Measurements from ENCODE around the gene PI4K2A.
"Not testable (repeated sequence)": the region's sequence is repeated elsewhere in the genome, so short reads cannot be mapped to it uniquely, and the experiment has no call there.

PI4K2A gene

DNA sequence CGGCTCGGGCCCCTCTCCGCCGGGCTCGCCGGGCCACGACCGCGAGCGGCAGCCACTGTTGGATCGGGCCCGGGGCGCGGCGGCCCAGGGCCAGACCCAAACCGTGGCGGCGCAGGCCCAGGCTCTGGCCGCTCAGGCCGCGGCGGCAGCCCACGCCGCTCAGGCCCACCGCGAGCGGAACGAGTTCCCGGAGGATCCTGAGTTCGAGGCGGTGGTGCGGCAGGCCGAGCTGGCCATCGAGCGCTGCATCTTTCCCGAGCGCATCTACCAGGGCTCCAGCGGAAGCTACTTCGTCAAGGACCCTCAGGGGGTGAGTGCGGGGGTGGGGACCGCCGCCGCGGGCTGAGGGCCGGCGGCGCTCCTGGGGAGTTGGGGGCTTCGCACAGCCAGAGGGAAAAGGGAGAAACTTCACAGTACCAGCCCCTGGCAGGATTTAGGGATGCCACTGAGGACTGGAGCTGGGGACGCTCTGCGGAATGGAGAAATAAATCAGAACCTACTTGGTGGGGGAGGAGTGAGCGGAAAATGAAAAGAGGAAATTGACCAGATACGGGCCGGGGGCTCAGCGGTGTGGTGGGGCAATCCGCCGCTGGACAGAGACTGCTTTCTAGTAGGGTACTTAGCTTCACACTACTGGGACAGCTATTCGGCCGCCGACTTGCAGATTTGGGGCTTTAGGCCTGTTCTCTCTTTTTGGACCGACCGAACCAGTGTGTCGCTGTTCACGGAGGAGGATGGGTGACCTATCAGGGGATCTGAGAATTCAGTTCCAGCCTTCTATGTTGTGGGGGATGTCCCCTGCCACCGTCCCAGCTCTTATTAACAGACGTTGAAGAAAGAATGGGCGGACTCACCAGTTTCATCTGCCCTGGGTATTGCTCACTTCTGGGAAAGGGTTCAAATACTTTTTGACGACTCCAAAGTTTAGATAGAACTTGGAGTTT, 669 bp downstream of the PI4K2A start:
- no peak for DNase-seq (ENCODE audit: low read depth)
- H3K4me3 ChIP-seq (ENCODE audit: control insufficient read depth, low read depth, low read length), result peak overlapping the region; percentile 66
- TF ChIP-seq, protein P1, sequence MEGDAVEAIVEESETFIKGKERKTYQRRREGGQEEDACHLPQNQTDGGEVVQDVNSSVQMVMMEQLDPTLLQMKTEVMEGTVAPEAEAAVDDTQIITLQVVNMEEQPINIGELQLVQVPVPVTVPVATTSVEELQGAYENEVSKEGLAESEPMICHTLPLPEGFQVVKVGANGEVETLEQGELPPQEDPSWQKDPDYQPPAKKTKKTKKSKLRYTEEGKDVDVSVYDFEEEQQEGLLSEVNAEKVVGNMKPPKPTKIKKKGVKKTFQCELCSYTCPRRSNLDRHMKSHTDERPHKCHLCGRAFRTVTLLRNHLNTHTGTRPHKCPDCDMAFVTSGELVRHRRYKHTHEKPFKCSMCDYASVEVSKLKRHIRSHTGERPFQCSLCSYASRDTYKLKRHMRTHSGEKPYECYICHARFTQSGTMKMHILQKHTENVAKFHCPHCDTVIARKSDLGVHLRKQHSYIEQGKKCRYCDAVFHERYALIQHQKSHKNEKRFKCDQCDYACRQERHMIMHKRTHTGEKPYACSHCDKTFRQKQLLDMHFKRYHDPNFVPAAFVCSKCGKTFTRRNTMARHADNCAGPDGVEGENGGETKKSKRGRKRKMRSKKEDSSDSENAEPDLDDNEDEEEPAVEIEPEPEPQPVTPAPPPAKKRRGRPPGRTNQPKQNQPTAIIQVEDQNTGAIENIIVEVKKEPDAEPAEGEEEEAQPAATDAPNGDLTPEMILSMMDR (IDR thresholded peaks at IDR 0.05; ENCODE audit: control insufficient read depth, insufficient read depth, low read depth, low read length, missing control alignments), result no peak

DNA sequence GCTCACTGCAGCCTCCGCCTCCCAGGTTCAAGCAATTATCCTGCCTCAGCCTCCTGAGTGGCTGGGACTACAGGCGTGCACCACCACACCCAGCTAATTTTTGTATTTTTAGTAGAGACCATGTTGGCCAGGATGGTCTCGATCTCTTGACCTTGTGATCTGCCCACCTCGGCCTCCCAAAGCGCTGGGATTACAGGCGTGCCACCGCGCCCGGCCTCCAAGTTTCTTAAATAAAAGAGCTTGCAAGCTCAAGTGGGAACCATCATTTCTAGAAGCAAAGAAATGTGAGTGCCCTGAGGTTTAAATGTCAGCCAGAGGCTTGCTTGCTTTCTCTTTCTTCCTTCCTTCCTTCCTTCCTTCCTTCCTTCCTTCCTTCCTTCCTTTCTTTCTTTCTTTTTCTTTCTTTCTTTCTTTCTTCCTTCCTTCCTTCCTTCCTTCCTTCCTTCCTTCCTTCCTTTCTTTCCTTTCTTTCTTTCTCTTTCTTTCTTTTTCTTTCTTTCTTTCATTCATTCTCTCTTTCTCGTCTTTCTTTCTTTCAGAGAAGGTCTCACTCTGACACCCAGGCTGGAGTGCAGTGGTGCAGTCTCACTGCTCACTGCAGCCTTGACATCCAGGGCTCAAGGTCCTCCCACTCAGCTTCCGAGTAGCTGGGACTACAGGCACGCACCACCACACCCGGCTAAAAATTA, 2.1 kb downstream of the PI4K2A start:
- DNase-seq (ENCODE audit: low read depth); H3K4me3 ChIP-seq (ENCODE audit: control insufficient read depth, low read depth, low read length): not testable (repeated sequence)

- no peak overlapping the region for H3K4me3 ChIP-seq (ENCODE audit: control insufficient read depth, low read depth, low read length)
- TF ChIP-seq, protein P1 (IDR thresholded peaks at IDR 0.05; ENCODE audit: control insufficient read depth, insufficient read depth, low read depth, low read length, missing control alignments), result no peak
- no peak for DNase-seq (ENCODE audit: low read depth)
Measured at GRCh38 chr10:97643441-97643985, 3.0 kb downstream of the PI4K2A start.

- no peak for DNase-seq (ENCODE audit: low read depth)
- no peak overlapping the region for H3K4me3 ChIP-seq (ENCODE audit: control insufficient read depth, low read depth, low read length)
- TF ChIP-seq, protein P1 (IDR thresholded peaks at IDR 0.05; ENCODE audit: control insufficient read depth, insufficient read depth, low read depth, low read length, missing control alignments), result no peak
Measured at GRCh38 chr10:97644936-97645335, 4.5 kb downstream of the PI4K2A start.

DNA sequence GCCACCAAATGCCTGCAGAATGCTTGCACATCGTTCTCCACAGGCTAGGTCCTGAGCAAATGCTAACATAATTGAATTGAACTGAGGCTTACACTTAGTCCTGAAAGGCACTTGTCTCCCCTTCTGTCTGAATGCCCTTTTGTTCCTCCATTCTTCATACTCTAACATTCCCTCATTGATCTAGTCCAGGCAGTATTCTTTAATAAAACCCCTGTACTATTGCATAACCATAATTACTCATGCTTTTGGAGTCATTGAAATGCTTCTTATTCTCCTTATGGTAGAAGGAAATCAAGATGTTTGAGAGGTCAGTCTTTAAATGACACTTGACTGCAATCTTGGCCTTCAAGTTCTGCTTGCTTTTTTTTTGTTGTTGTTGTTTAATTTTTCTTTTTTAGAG, 7.1 kb downstream of the PI4K2A start:
- TF ChIP-seq, protein P1 (IDR thresholded peaks at IDR 0.05; ENCODE audit: control insufficient read depth, insufficient read depth, low read depth, low read length, missing control alignments), result no peak
- DNase-seq (ENCODE audit: low read depth), result no peak
- H3K4me3 ChIP-seq (ENCODE audit: control insufficient read depth, low read depth, low read length), result no peak overlapping the region

DNA sequence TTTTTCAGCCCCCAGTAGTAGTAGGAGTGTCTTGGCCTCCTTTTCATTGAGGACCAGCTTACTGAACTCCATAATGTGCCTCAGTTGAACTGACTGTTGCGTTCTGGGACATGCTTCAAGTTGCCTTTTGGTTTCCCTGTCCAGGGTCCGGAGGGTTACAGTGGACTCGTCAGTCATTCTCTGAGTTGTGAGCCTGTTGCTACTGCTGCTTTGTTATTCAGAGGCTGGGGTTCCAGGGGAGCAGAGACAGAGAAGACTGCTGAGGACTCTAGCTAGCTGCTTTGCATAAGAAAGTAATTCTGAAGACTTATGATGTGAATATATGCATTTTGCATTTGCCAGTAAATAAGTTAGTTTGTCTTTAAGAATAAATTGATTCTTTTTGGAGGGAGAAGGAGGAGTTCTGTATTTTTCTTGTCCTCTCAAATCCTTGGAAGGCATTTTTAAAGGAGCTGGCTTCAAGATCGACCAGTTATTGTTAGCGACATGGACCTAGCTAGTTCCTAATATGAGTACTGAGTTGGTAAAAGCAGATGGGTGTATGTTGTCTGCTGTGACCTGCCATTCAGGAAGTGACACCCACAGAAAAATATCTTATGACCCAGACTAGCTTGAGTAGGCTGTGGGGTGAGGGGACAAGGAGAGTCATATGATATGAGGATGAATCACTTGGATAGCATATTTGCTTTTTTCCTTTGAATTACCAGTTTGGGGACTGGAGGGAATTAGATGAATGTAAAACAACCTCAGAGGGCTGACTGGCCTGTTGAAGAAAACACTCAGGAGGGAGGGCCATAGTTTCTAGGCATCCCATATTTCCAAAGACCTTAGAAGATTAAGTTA, 8.3 kb downstream of the PI4K2A start:
- H3K4me3 ChIP-seq (ENCODE audit: control insufficient read depth, low read depth, low read length), result no peak overlapping the region
- peak; percentile 68 for DNase-seq (ENCODE audit: low read depth)
- TF ChIP-seq, protein P1 (IDR thresholded peaks at IDR 0.05; ENCODE audit: control insufficient read depth, insufficient read depth, low read depth, low read length, missing control alignments), result no peak

GRCh38 chr10:97649405-97649750, 8.9 kb downstream of the PI4K2A start:
- not testable (repeated sequence) for H3K4me3 ChIP-seq (ENCODE audit: control insufficient read depth, low read depth, low read length); DNase-seq (ENCODE audit: low read depth)
